Endothelial cell of umbilical vein (primary cell): Measurements from ENCODE around the gene LRRK1. TPM values are rescaled to one million over a fixed set of nuclear protein-coding genes. Genes with fewer than 3 reads are reported as not detected.

Experiments
- BruUV-seq: library from RNA; stranded (reverse); fragments of 400-500 nt; replicated peaks from 2 replicates; lab custom pipeline; 2021; lab: Mats Ljungman, UMichigan
- CTCF ChIA-PET: fragments of 300-600, 350-600 bp; sonication (Branson Sonifier 250); formaldehyde crosslinking; loops from one replicate; lab custom pipeline; 2021; ENCODE audit warnings: antibody characterized with exemption, inconsistent platforms; lab: Charles Lee
- POLR2A ChIA-PET: fragments of 300-600, 350-600 bp; sonication (Branson Sonifier 250); formaldehyde crosslinking; loops from one replicate; lab custom pipeline; 2021; ENCODE audit warnings: antibody characterized with exemption, inconsistent platforms; lab: Charles Lee
- DNase-seq: peaks from one replicate; pipeline ENCODE4 v3.0.0-alpha.2; 2011; ENCODE audit warnings: low read depth, low spot score
- FAIRE-seq: peaks from 2 replicates; lab custom pipeline; 2011; peaks lifted over from hg19 to GRCh38; lab: Jason Lieb, UNC
- H2AFZ ChIP-seq: 2 replicates; pipeline ENCODE4 v1.6.0; 2012; ENCODE audit warnings: low read depth, low read length, control low read depth, inconsistent platforms
- H3K27ac ChIP-seq: 2 replicates; pipeline ENCODE4 v1.5.1; 2011; ENCODE audit warnings: low read depth, mild to moderate bottlenecking, control low read depth, low read length, moderate library complexity; ENCODE audit not compliant: insufficient read depth
- H3K27me3 ChIP-seq, 2 experiments: 2 replicates each; pipeline versions ENCODE4 v1.6.0 to v1.6.1; 2011; ENCODE audit warnings: low read length in 2 of 2, mixed read lengths in 1 of 2; ENCODE audit not compliant: control insufficient read depth in 2 of 2, insufficient read depth in 2 of 2
- H3K36me3 ChIP-seq, 2 experiments: 2 replicates in 1 of 2; 3 replicates in 1 of 2; pipeline ENCODE4 v1.5.1; 2011; ENCODE audit warnings: low read length in 2 of 2, mild to moderate bottlenecking in 1 of 2, moderate library complexity in 1 of 2; ENCODE audit not compliant: control insufficient read depth in 2 of 2, insufficient read depth in 2 of 2; ENCODE audit errors: extremely low read depth in 1 of 2
- H3K4me1 ChIP-seq: 3 replicates; pipeline ENCODE4 v1.5.1; 2011; ENCODE audit warnings: mild to moderate bottlenecking, low read length; ENCODE audit not compliant: control insufficient read depth, insufficient read depth; ENCODE audit errors: extremely low read depth
- H3K4me2 ChIP-seq: 2 replicates; pipeline ENCODE4 v1.6.1; 2011; ENCODE audit warnings: low read length, control low read depth, mixed read lengths; ENCODE audit not compliant: insufficient read depth
- H3K4me3 ChIP-seq, 3 experiments: fragments of 200-600 bp in 1 of 3; sonication (generic), shearing (Covaris generic) in 1 of 3; replicated peaks in 1 of 3; 2 replicates each; pipeline ENCODE4 v1.5.1; 2011 to 2016; ENCODE audit warnings: control low read depth in 3 of 3, low read length in 3 of 3, mild to moderate bottlenecking in 2 of 3, inconsistent platforms in 1 of 3, low read depth in 1 of 3, moderate library complexity in 1 of 3; ENCODE audit not compliant: insufficient read depth in 1 of 3
- H3K79me2 ChIP-seq: 2 replicates; pipeline ENCODE4 v1.6.0; 2012; ENCODE audit warnings: low read length, inconsistent platforms; ENCODE audit not compliant: control insufficient read depth, insufficient read depth
- H3K9ac ChIP-seq: replicated peaks from 2 replicates; pipeline ENCODE3; 2011; ENCODE audit warnings: low read length, control low read depth; ENCODE audit not compliant: insufficient read depth; ENCODE audit errors: extremely low read depth
- H3K9me1 ChIP-seq: replicated peaks from 3 replicates; pipeline ENCODE4 v1.6.0; 2011; ENCODE audit warnings: mild to moderate bottlenecking, low read length; ENCODE audit not compliant: control insufficient read depth, insufficient read depth; ENCODE audit errors: extremely low read depth
- H3K9me3 ChIP-seq: replicated peaks from 2 replicates; pipeline ENCODE4 v1.5.1; 2012; ENCODE audit warnings: low read length, inconsistent platforms; ENCODE audit not compliant: control insufficient read depth, insufficient read depth
- H4K20me1 ChIP-seq: replicated peaks from 2 replicates; pipeline ENCODE3; 2011; ENCODE audit warnings: mild to moderate bottlenecking, low read length; ENCODE audit not compliant: control insufficient read depth, insufficient read depth; ENCODE audit errors: extremely low read depth
- CTCF ChIP-seq, 2 donors: IDR thresholded peaks; 1 replicate in 1 of 2; 2 replicates in 1 of 2; pipeline ENCODE4 v1.5.1; 2011; ENCODE audit warnings: low read length in 2 of 2, mild to moderate bottlenecking in 2 of 2, moderate library complexity in 2 of 2, control low read depth in 1 of 2, inconsistent platforms in 1 of 2, low read depth in 1 of 2; ENCODE audit not compliant: insufficient read depth in 1 of 2; ENCODE audit errors: extremely low read depth in 1 of 2
- EZH2 ChIP-seq: IDR thresholded peaks from 2 replicates; pipeline ENCODE4 v1.6.1; 2012; ENCODE audit warnings: borderline replicate concordance, low read depth, mild to moderate bottlenecking, moderate library complexity, low read length, inconsistent platforms; ENCODE audit not compliant: severe bottlenecking
- FOS ChIP-seq: IDR thresholded peaks from 2 replicates; pipeline ENCODE4 v1.6.1; 2011; ENCODE audit warnings: mild to moderate bottlenecking, low read length, moderate library complexity, borderline replicate concordance; ENCODE audit not compliant: insufficient read depth
- GATA2 ChIP-seq: IDR thresholded peaks from 2 replicates; pipeline ENCODE4 v1.7.0; 2011; ENCODE audit warnings: low read depth, mild to moderate bottlenecking, moderate library complexity, mixed read lengths, low read length; ENCODE audit not compliant: insufficient read length, insufficient read depth
- JUN ChIP-seq: IDR thresholded peaks from 2 replicates; pipeline ENCODE4 v1.6.1; 2011; ENCODE audit warnings: borderline replicate concordance, low read depth; ENCODE audit not compliant: insufficient read length, insufficient read depth
- MAX ChIP-seq: IDR thresholded peaks from 2 replicates; pipeline ENCODE4 v1.6.1; 2011; ENCODE audit not compliant: insufficient read depth, insufficient read length
- POLR2AphosphoS5 ChIP-seq: IDR thresholded peaks from 2 replicates; pipeline ENCODE4 v1.6.1; 2012; ENCODE audit warnings: low read depth, mild to moderate bottlenecking, control low read depth, low read length, moderate library complexity; ENCODE audit not compliant: insufficient read depth
- dilution Hi-C: fragments of 300-500 bp; cut with MboI; formaldehyde crosslinking; loops from one replicate; pipeline ENCODE4 v1.15.0; 2019; ENCODE audit warnings: low sequenced_read_pairs; ENCODE audit not compliant: extremely low pct_ligation_motif_present
- intact Hi-C: fragments of 100-400 bp; cut with micrococcal nuclease; formaldehyde crosslinking; loops from one replicate; pipeline ENCODE4 v1.10.0; 2022
- polyA plus RNA-seq, 4 experiments: library from polyadenylated mRNA; depleted of rRNA in 3 of 4; stranded (reverse) in 3 of 4; unstranded in 1 of 4; fragments of >200 nt; gene quantifications; 2 replicates each; pipeline versions ENCODE4 v1.2.1 to v1.2.3, GENCODE V29; 2011 to 2012; ENCODE audit warnings: missing spikeins in 1 of 4
- total RNA-seq: library from RNA; stranded (reverse); gene quantifications from 2 replicates; pipeline ENCODE4 v1.2.3, GENCODE V29; 2021

LRRK1 gene
- total and polyA plus RNA-seq, 2 donors (not counting 3 experiments of a cell fraction or from before 2014, with no cell fraction given) = 11.0 to 22.1 TPM

GRCh38 chr15:101105059-101105891, 186.1 kb downstream of the LRRK1 start:
- Histone ChIP-seq H3K27ac (no peak overlapping the region), H3K4me3 (no peak overlapping the region), H3K9me3 (no peaks in the 10 kb centered on the region), H3K4me1 (no peaks in the 10 kb centered on the region), H3K9ac (no peak overlapping the region), H3K9me1 (no peaks in the 10 kb centered on the region), H3K79me2 (no peaks in the 10 kb centered on the region), H4K20me1 (no peaks in the 10 kb centered on the region), H3K36me3 (no peaks in the 10 kb centered on the region), H3K4me2 (no peak overlapping the region), H3K27me3 (no peaks in the 10 kb centered on the region), H2AFZ (no peak overlapping the region)
- no peak for FAIRE-seq
- TF ChIP-seq FOS (no peak), EZH2 (no peak), JUN (no peak), MAX (no peak), CTCF (IDR thresholded peaks at IDR 0.05; ENCODE audit: extremely low read depth in 1 of 2, insufficient read depth in 1 of 2, low read depth in 1 of 2, low read length in 2 of 2) (no peak), POLR2AphosphoS5 (no peak), GATA2 (no peak)
- DNase-seq = no peak
- dilution Hi-C loops (no loop called here), intact Hi-C loops (no loop called here)
- POLR2A ChIA-PET = no interaction called here
- BruUV-seq = no TSS peak
- CTCF ChIA-PET = interaction anchor here (1.0 to 1.4 kb wide), 2 partner anchors 14 to 146 kb away, joined by 3 read pairs; partner anchors contain the start of gene CHSY1
